B cell (primary cell): ENCODE data around the gene FOXL1. TPM values are rescaled to one million over a fixed set of nuclear protein-coding genes. Genes with fewer than 3 reads are reported as not detected.

Experiments
- ATAC-seq: fragments of 200-7000 bp; cut with Tn5 transposase; one replicate; pipeline ENCODE4 v1.10.0; 2021; ENCODE audit warnings: low read depth, mild to moderate bottlenecking, moderate number of reproducible peaks, moderate library complexity
- CTCF ChIA-PET: fragments of 350-600 bp; sonication (Branson Sonifier 250); formaldehyde crosslinking; loops from one replicate; lab custom pipeline; 2021; ENCODE audit warnings: antibody characterized with exemption, inconsistent platforms; lab: Charles Lee
- POLR2A ChIA-PET: fragments of 350-600 bp; sonication (Branson Sonifier 250); formaldehyde crosslinking; loops from one replicate; lab custom pipeline; 2021; ENCODE audit warnings: antibody characterized with exemption; lab: Charles Lee
- DNase-seq: peaks from one replicate; pipeline ENCODE4 v3.0.0; 2013
- H2AFZ ChIP-seq: 2 replicates; pipeline ENCODE4 v1.6.1; 2012; ENCODE audit warnings: mild to moderate bottlenecking, low read depth, low read length; ENCODE audit not compliant: insufficient read depth, poor library complexity, severe bottlenecking
- H3K27ac ChIP-seq, 2 donors: 1 replicate in 1 of 2; 2 replicates in 1 of 2; pipeline ENCODE4 v1.5.1; 2012 to 2013; ENCODE audit warnings: low read length in 2 of 2, mild to moderate bottlenecking in 2 of 2, moderate library complexity in 1 of 2
- H3K27me3 ChIP-seq, 4 experiments: fragments of 200-600 bp in 1 of 4; sonication (generic) in 1 of 4; replicated peaks in 1 of 4; 1 replicate in 2 of 4; 2 replicates in 2 of 4; pipeline versions ENCODE4 v1.6.1 to v1.7.0; 2013 to 2016; ENCODE audit warnings: low read length in 3 of 4, mild to moderate bottlenecking in 2 of 4, mixed read lengths in 1 of 4, moderate library complexity in 1 of 4; ENCODE audit not compliant: insufficient read depth in 4 of 4, control insufficient read depth in 3 of 4; ENCODE audit errors: control extremely low read depth in 1 of 4
- H3K36me3 ChIP-seq, 2 experiments: replicated peaks in 1 of 2; 1 replicate in 1 of 2; 2 replicates in 1 of 2; pipeline versions ENCODE4 v1.6.1 to v1.7.1; 2013; ENCODE audit warnings: low read length in 1 of 2; ENCODE audit not compliant: insufficient read depth in 2 of 2, control insufficient read depth in 1 of 2; ENCODE audit errors: control extremely low read depth in 1 of 2, extremely low read depth in 1 of 2
- H3K4me1 ChIP-seq, 2 donors: fragments of 200-600 bp in 1 of 2; sonication (generic) in 1 of 2; 1 replicate in 1 of 2; 2 replicates in 1 of 2; pipeline versions ENCODE4 v1.5.1 to v1.6.1; 2013 to 2017; ENCODE audit warnings: low read length in 2 of 2; ENCODE audit not compliant: control insufficient read depth in 2 of 2, insufficient read depth in 2 of 2
- H3K4me2 ChIP-seq: replicated peaks from 2 replicates; pipeline ENCODE3; 2012; ENCODE audit warnings: mild to moderate bottlenecking, low read depth, low read length; ENCODE audit not compliant: poor library complexity, severe bottlenecking
- H3K4me3 ChIP-seq, 5 experiments: fragments of 200-600 bp in 1 of 5; sonication (generic) in 1 of 5; 1 replicate in 3 of 5; 2 replicates in 2 of 5; pipeline versions ENCODE4 v1.5.1 to v1.7.0; 2011 to 2016; ENCODE audit warnings: low read length in 4 of 5, mild to moderate bottlenecking in 4 of 5, low read depth in 2 of 5, control low read depth in 1 of 5, moderate library complexity in 1 of 5; ENCODE audit not compliant: insufficient read depth in 1 of 5; ENCODE audit errors: control extremely low read depth in 1 of 5, extremely low read depth in 1 of 5
- H3K79me2 ChIP-seq: fragments of 200-600 bp; sonication (generic); one replicate; pipeline ENCODE4 v1.6.0; 2016; ENCODE audit warnings: low read length; ENCODE audit not compliant: control insufficient read depth, insufficient read depth
- H3K9ac ChIP-seq: fragments of 200-600 bp; sonication (generic); 2 replicates; pipeline ENCODE4 v1.6.1; 2017; ENCODE audit warnings: mild to moderate bottlenecking, low read length, moderate library complexity
- H3K9me3 ChIP-seq, 3 donors: one replicate each; pipeline versions ENCODE4 v1.6.1 to v1.7.1; 2013; ENCODE audit warnings: low read length in 2 of 3; ENCODE audit not compliant: control insufficient read depth in 2 of 3, insufficient read depth in 1 of 3; ENCODE audit errors: control extremely low read depth in 1 of 3
- H4K20me1 ChIP-seq: 2 replicates; pipeline ENCODE4 v1.6.0; 2012; ENCODE audit warnings: mild to moderate bottlenecking, low read length; ENCODE audit not compliant: insufficient read depth, control insufficient read depth, poor library complexity, severe bottlenecking
- H3K27ac Mint-ChIP-seq: one replicate; pipeline ENCODE4 v1.8.0; 2021; ENCODE audit warnings: mixed read lengths
- H3K27me3 Mint-ChIP-seq: one replicate; pipeline ENCODE4 v1.8.0; 2021; ENCODE audit warnings: mixed read lengths
- H3K4me1 Mint-ChIP-seq: one replicate; pipeline ENCODE4 v1.8.0; 2021; ENCODE audit warnings: mixed read lengths
- H3K4me3 Mint-ChIP-seq: one replicate; pipeline ENCODE4 v1.8.0; 2021; ENCODE audit warnings: mixed read lengths
- H3K9me3 Mint-ChIP-seq: one replicate; pipeline ENCODE4 v1.8.0; 2022; ENCODE audit warnings: mixed read lengths; ENCODE audit not compliant: insufficient read depth
- EZH2 ChIP-seq: IDR thresholded peaks from 2 replicates; pipeline ENCODE4 v1.6.1; 2012; ENCODE audit warnings: borderline replicate concordance, low read depth, mild to moderate bottlenecking, moderate library complexity, low read length; ENCODE audit not compliant: insufficient read depth, poor library complexity, severe bottlenecking
- WGBS: methylation state at CpG from one replicate; pipeline ENCODE4 v1.1.5; 2013; ENCODE audit warnings: missing lambda C conversion rate; ENCODE audit not compliant: insufficient coverage; 5-methylcytosine and 5-hydroxymethylcytosine counted together
- intact Hi-C: fragments of 100-400 bp; cut with micrococcal nuclease; formaldehyde crosslinking; loops from one replicate; pipeline ENCODE4 v1.10.0; 2022
- polyA plus RNA-seq: library from polyadenylated mRNA; depleted of rRNA; stranded (reverse); fragments of >200 nt; gene quantifications from 2 replicates; pipeline ENCODE4 v1.2.3, GENCODE V29; 2012
- total RNA-seq, 2 donors: library from RNA; stranded (reverse); fragments of 120-200 nt in 1 of 2; gene quantifications; 1 replicate in 1 of 2; 2 replicates in 1 of 2; pipeline versions ENCODE4 v1.2.3 to v1.2.4, GENCODE V29; 2013 to 2022
- TF ChIP-seq, protein P1 (sequence below): fragments of 200-600 bp; IDR thresholded peaks from one replicate; pipeline ENCODE4 v1.8.0; 2022; ENCODE audit warnings: antibody characterized with exemption, mild to moderate bottlenecking

Gene FOXL1
- total and polyA plus RNA-seq, 2 donors (not counting 1 experiment from before 2014, with no cell fraction given) = not detected

DNA sequence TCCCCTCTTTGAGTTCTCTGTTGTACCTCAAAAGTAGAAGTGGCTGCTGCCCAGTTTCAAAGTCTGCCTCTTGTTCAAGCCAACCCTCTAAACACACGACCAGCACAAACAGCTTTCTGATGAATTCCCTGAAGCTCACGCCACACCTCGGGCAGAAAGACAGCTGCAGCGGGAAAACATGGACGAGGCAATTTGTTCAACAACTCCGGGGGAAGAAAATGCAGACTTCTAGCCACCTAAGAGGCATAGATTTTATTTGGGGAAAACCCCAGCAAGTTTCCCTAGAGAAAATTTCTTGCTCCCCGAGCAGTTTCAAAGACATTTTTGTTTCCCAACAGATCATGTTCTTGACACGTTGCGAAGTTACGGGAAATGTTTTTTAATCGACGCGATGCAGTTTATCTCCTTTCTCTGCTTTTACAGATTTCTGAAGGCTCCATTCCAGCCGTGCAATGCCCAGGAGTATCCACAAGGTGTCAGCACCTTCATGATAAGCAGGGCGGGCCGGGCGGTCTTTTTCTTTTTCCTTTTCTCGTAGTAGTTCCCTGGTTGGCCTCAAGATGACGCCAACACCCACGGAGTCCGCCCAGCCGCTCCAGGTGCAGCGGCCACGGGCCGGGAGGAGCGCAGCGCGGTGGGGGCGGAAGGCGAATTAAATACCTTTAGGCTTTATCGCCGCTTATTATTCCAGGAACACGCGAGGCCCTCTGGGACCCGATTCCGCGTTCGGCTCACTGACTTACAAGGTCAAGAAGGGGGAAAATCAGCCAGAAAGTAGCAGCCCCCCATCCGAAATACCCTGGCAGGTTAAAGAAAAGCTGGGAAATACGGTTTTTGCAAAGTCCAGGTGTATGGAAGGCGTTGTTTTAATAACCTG is 14.6 kb upstream of the FOXL1 start:
- peak overlapping the region; percentile 48 for H3K4me3 Mint-ChIP-seq
- Histone ChIP-seq H3K9me3 (peaks cover 0 to 16% (median 0%) of the 10 kb centered on the region in 3 donors), H3K27me3 (peaks cover 0 to 67% (median 29%) of the 10 kb centered on the region in 4 experiments), H3K27ac (no peak overlapping the region), H3K4me3 (peak overlapping the region in 2 of 5 experiments; percentile 37 to 53), H4K20me1 (no peaks in the 10 kb centered on the region), H3K36me3 (no peaks in the 10 kb centered on the region), H3K79me2 (no peaks in the 10 kb centered on the region), H2AFZ (no peak overlapping the region), H3K9ac (peak overlapping the region; percentile 46), H3K4me1 (peaks cover 26 to 37% of the 10 kb centered on the region in 2 donors), H3K4me2 (peak overlapping the region; percentile 76)
- POLR2A ChIA-PET = interaction anchor here (0.6 kb wide), 1 partner anchor 714 kb away, joined by 3 read pairs; no protein-coding TSS in a partner anchor
- WGBS = 1% methylated on average over 38 of the region's 41 CpGs
- no peak for TF ChIP-seq EZH2
- TF ChIP-seq, protein P1, sequence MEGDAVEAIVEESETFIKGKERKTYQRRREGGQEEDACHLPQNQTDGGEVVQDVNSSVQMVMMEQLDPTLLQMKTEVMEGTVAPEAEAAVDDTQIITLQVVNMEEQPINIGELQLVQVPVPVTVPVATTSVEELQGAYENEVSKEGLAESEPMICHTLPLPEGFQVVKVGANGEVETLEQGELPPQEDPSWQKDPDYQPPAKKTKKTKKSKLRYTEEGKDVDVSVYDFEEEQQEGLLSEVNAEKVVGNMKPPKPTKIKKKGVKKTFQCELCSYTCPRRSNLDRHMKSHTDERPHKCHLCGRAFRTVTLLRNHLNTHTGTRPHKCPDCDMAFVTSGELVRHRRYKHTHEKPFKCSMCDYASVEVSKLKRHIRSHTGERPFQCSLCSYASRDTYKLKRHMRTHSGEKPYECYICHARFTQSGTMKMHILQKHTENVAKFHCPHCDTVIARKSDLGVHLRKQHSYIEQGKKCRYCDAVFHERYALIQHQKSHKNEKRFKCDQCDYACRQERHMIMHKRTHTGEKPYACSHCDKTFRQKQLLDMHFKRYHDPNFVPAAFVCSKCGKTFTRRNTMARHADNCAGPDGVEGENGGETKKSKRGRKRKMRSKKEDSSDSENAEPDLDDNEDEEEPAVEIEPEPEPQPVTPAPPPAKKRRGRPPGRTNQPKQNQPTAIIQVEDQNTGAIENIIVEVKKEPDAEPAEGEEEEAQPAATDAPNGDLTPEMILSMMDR = peak; percentile 100
- intact Hi-C loops = loop anchor here (1.0 to 5.0 kb wide), 2 partner anchors 8 to 754 kb away; partner anchors contain the start of genes C16orf95 and MTHFSD
- no peaks in the 10 kb centered on the region for H3K9me3 Mint-ChIP-seq
- peak; percentile 92 for DNase-seq
- ATAC-seq = peak; percentile 100
- H3K27ac Mint-ChIP-seq = no peak overlapping the region
- H3K27me3 Mint-ChIP-seq = peaks cover 48% of the 10 kb centered on the region
- CTCF ChIA-PET = interaction anchor here (1.1 to 4.7 kb wide), 12 partner anchors 8 to 1072 kb away, joined by 3 to 30 read pairs (median 6); partner anchors contain the start of gene MTHFSD
- peaks cover 22% of the 10 kb centered on the region for H3K4me1 Mint-ChIP-seq
